Measurements from ENCODE around the gene TRIM44.
A peak's percentile ranks its signal among the peaks of the same experiment; 100 is the strongest.
"Not testable (repeated sequence)": the region's sequence is repeated elsewhere in the genome, so short reads cannot be mapped to it uniquely, and the experiment has no call there.

TRIM44 gene

DNA sequence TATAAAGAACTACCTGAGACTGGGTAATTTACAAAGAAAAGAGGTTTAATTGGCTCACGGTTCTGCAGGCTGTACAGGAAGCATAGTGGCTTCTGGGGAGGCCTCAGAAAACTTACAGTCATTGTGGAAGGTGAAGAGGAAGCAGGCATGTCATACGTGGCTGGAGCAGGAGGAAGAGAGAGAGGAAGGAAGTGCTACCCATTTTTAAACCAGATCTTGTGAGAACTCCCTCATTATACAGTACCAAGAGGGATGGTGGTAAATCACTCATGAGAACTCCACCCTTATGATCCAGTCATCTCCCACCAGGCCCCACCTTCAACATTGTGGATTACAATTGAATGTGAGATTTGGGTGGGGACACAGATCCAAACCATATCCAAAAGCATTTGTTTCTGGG, 53.1 kb downstream of the TRIM44 start:
- not testable (repeated sequence) for DNase-seq (ENCODE audit: low read depth in 2 of 2)

DNA sequence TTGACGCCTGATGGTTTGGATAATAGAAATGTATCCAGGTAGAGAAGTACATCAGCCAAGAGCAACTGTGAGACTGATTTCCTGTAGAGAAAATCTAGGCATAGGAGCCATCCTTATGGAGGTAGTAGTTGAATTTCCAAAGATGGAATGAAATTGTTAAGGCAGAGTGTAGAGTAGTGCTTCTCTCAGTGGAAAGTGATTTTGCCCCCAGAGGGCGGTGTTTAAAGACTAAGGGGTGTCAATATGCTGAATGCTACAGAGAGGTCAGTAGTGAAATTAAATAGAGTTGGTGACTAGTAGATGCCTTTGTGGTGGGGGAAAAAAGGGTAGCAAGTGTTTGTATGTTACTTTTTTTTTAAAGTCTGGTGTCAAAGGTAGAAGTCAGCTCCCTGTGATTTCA, 54.5 kb downstream of the TRIM44 start:
- no peak for DNase-seq (ENCODE audit: low read depth in 2 of 2)

- no peak for DNase-seq (ENCODE audit: low read depth in 2 of 2)
Measured at GRCh38 chr11:35717520-35717919, 54.9 kb downstream of the TRIM44 start.

GRCh38 chr11:35721651-35722282, 59.2 kb downstream of the TRIM44 start:
- DNase-seq (ENCODE audit: low read depth in 2 of 2), result no peak

- DNase-seq (ENCODE audit: low read depth in 2 of 2), result no peak
Measured at GRCh38 chr11:35722641-35723040, 60.1 kb downstream of the TRIM44 start.

DNA sequence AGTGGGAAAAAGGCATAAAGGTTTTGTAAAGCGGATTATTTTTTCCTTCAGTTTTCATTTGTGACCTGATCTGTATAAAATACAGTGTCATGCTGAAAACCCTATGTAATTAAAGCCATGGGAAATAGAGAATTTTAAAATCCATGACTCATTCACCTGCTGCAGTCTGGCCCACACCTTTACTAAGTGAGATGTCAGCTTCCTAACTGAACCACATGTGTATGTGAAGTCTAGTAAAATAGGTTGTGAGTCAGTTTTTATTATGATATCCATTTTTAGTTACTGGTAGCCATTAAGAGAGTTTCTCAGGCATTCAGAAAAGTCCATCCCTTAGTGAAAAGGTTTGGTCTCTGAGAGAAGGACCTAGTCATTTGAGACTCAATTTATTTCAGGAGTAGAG, 60.9 kb downstream of the TRIM44 start:
- DNase-seq (ENCODE audit: low read depth in 2 of 2), result no peak

GRCh38 chr11:35723913-35724312, 61.3 kb downstream of the TRIM44 start:
- no peak for DNase-seq (ENCODE audit: low read depth in 2 of 2)

DNA sequence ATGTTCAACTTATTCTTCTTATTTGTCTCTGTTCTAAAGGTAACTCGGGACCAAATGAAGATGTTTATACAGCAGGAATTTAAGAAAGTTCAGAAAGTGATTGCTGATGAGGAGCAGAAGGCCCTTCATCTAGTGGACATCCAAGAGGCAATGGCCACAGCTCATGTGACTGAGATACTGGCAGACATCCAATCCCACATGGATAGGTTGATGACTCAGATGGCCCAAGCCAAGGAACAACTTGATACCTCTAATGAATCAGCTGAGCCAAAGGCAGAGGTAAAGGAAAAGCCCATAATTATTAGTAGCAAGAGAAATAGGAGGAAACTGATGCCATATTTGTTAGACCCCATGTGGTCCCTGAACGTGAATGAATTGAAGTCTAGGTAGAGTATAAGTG, 63.3 kb downstream of the TRIM44 start:
- no peak for DNase-seq (ENCODE audit: low read depth in 2 of 2)

DNA sequence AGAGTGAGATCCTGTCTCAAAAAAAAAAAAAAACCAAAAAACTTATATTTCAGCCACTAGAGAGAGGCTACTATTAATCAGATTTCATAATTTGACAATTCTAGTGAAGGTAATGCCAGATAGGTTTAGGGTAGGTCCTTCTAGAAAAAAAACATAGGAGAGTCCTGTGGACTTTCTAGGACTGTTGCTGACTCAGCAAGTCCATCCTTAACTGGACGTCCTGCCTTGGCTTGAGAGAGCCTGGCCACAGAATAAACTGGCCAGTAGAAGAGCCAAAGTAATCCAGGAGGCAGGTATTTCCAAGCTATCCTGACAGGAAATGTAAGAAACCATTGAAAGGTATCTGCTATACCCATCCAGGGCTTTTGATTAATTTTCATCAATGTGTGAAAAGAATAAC, 64.6 kb downstream of the TRIM44 start:
- DNase-seq (ENCODE audit: low read depth in 2 of 2), result no peak

DNA sequence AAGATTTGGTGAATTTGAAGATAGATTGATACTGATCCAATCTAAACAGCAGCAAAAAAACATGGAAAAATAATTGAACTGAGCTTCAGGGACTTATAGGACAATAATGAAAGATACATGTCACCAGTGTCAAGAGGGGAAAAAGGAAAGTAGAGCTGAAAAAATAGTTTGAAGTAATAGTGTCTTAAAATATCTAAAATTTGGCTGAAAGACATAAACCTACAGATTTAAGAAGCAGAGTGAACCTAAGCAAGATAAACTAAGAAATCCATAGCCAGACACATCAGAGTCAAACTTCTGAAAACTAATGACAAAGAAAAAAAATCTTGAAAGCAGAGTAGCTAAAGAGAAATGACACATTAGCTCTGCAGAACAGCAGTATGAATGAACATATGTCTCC, 67.7 kb downstream of the TRIM44 start:
- DNase-seq (ENCODE audit: low read depth in 2 of 2), result no peak

DNA sequence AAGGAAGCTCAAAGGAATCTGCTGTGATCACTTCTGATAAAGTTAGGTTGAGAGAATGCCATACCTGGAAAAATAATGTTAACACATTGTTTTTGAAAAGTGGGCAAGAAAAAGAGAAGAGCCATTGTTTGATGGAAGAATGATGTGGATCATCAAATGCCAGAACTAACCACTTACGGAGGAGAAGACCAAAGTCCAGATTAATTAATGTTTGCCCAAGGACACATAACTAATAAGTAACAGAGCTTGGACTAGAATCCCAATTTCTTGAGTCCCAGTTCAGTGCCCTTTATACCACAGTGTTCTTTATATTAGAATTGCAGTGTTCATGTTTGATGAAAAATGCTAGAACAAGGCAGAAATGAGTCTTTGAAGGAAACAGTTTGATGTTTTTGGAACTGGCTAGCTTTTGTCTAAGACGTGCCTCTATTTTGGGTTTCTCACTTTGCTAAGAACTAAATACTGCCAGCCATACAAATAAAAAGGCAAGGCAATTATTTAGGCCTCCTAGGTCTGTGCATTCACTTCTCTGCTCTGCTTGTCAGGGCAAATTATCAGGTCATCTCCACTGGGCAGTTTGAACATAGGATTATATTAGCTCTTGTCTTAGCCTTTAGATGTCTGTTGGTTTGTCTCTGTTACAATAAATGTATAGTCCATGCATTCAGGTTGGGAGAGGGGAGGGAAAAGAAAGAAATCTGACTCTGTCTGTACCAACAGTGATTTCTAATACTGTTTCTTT, 72.3 kb downstream of the TRIM44 start:
- no peak for DNase-seq (ENCODE audit: low read depth in 2 of 2)

DNA sequence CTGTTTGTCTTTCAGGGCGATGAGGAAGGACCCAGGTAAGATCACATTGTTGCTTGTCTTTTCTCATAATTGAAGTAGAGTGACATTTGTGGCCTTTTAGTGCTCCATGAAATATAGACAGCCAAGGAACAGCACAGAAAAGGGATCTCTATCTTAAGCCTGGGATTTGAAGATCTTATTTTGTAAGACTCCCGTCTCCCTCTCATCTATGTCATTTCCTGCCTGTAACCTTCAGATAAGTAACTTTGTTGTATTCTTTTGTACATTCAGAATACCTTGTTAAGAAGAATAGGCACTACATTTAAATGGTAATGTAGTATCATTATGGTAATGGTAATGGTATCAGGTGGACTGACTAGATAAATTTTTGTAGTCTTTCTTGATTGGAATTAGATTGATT, 72.8 kb downstream of the TRIM44 start:
- DNase-seq (ENCODE audit: low read depth in 2 of 2), result no peak

- DNase-seq (ENCODE audit: low read depth in 2 of 2), result no peak
Measured at GRCh38 chr11:35735903-35736302, 73.3 kb downstream of the TRIM44 start.

DNA sequence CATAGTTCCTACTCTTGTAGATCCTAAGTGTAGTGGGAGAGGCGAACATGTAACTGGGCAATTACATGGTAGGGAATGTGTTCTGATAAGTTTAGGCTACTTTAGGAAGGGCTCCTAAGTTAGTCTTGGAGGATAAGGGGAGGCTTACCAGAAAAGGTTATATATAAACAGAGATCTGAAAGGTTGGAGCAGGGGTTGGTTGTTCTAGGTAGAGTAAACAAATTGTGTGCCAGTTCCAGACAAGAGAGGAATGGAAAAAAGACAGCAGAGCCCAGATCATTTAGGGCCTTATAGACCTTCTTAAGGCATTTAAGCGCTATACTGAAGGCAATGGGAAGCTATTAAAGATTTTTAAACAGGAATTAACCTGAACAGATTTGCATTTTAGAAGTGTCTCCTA, 74.4 kb downstream of the TRIM44 start:
- DNase-seq (ENCODE audit: low read depth in 2 of 2), result no peak

DNA sequence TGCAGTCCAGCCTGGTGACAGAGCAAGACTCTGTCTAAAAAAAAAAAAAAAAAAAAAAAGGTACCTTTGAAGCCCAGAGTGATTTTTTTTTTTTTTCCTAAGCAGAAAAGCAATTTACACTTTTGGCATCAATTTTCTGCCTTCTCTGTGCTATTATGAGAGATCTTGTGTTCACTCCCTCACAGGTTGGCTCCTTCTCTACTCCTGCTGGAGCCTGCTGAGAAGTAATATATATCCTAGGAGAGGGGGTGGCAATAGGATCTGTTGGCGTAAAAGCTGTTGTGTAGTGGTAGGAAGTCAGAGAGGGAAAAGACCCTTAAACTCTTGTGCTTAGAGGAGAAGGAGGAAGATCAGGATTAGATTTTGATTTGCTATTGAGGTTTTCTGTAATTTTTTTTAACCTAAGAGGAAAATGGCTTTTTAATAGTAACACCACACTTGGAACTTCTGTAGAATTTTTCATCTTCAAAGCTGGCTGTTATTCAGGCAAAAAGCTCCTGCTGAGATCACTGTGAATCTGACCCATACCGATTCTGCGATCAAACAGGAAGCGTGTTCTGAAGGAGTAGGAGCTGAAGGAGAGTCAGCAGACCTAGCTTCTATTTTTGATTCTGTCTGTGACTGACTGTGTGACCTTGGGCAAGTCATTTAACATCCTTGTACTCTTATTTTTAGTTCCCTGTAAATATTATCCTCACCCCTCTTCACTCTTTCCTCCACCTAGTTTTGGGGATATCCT, 77.7 kb downstream of the TRIM44 start:
- DNase-seq (ENCODE audit: low read depth in 2 of 2), result no peak

DNA sequence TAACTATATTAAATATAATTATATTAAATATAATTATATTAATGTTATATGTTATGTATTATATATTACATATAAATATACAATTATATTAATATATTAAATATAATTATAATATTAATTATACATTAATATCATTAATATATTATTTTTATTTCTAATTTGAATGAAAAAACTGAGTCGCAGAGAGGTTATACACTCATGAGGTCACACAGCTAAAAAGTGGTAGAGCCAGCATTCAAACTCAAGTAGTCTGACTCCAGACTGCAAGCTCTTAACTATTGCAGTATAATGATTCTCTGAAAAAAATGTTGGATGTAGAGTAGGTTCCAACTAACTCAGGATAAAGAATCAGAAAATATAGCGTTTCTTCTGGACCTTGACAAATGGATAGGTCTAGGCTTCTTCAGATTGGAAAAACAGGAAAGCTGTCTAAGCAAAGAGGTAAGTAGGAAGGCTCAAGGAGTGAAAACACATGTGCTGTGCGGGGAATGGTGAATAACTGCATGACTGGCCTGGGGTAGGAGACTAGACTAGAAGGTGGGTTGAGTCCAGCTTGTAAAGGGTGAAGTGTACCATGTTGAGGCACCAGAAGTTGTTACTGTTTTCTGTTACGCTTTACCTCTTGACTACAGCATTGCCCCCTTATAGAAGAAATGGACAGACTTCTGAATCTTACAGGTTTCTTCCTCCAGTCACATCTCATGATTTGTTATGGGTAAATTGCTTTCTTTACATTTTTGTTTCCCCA, 80.3 kb downstream of the TRIM44 start:
- DNase-seq (ENCODE audit: low read depth in 2 of 2), result no peak

DNA sequence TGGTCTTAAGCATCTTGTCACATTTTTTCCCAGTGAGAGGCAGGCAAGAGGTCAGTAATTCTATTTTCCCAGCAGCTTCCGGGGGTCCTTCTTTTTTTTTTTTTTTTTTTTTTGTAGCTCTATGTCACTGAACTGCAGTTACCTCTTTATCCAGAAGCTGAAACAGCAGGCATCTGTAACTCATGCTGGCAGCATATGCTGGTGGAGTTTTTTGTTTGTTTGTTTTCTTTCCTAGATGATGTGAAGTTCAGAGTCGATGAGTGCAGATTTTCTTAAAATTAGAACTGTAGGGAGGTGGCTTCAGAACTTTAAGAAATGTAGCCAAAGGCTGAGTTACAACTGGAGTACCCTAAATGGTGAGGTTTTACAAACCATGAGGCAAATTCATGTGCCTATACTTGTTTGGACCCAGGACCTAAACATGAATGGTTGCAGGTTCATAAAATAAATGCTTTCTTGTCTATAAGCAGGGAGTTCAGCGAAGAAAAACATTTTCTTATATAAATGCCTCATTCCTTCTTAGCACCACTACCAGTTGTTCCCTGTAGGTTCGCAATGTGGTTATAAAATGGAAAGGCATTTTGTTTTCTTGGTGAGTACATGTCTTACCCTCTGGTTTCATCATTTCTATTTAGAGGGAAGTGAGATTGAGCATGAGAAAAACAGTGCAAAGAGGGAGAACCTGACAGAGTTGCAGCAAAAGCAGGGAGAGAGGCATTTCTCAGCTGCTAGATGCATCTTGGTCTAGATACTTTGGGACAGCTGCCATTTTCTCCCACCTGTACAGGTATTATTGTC, 84.0 kb downstream of the TRIM44 start:
- peak; percentile 20 to 23 for DNase-seq (ENCODE audit: low read depth in 2 of 2)

DNA sequence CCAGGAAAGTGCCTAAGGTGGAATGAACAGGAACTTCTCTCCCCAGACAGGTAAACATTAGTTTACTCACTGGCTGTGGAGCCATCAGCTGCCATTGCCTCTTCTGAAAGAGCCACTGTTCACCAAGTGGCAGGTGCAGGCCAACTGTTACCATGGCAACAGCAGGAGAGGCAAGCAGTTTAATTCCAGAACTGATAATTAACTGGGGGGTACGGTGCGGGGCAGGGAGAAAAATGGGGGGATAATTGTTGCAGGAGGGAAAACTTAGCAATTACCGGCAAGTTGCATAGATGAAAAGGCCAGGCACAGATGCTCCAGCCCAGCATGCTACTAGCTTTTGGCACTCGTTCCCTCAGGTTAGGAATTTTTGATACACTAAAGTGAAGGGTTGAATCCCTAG, 85.1 kb downstream of the TRIM44 start:
- no peak for DNase-seq (ENCODE audit: low read depth in 2 of 2)

DNA sequence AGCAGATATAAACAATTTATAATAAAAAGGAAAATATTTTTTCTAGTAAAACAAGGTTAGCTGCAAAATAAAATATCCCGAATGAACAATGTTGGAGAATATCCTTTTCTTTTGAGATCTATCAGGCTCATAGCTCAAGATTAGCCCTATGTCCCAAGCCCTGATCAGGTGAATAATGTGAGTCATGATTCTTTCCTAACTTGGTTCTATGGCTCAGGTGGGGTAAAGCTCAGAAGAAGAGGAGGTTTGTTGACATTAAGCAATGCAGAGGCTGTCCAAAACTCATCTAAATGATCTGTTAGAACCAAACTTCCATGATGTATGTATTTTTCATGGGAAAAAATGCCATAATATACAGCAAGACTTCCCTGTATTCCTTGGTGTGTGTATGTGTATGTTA, 86.1 kb downstream of the TRIM44 start:
- no peak for DNase-seq (ENCODE audit: low read depth in 2 of 2)

- DNase-seq (ENCODE audit: low read depth in 2 of 2), result no peak
Measured at GRCh38 chr11:35750315-35750714, 87.7 kb downstream of the TRIM44 start.

GRCh38 chr11:35750981-35751663, 88.5 kb downstream of the TRIM44 start:
- no peak for DNase-seq (ENCODE audit: low read depth in 2 of 2)

All from fibroblast of skin of left biceps (primary cell).